ENCODE results near the gene ABCG1. TPM values are rescaled to one million over a fixed set of nuclear protein-coding genes. Genes with fewer than 3 reads are reported as not detected.

ABCG1 gene
- total RNA-seq, 1 donor from 2014 or later = 37.8 TPM

DNA sequence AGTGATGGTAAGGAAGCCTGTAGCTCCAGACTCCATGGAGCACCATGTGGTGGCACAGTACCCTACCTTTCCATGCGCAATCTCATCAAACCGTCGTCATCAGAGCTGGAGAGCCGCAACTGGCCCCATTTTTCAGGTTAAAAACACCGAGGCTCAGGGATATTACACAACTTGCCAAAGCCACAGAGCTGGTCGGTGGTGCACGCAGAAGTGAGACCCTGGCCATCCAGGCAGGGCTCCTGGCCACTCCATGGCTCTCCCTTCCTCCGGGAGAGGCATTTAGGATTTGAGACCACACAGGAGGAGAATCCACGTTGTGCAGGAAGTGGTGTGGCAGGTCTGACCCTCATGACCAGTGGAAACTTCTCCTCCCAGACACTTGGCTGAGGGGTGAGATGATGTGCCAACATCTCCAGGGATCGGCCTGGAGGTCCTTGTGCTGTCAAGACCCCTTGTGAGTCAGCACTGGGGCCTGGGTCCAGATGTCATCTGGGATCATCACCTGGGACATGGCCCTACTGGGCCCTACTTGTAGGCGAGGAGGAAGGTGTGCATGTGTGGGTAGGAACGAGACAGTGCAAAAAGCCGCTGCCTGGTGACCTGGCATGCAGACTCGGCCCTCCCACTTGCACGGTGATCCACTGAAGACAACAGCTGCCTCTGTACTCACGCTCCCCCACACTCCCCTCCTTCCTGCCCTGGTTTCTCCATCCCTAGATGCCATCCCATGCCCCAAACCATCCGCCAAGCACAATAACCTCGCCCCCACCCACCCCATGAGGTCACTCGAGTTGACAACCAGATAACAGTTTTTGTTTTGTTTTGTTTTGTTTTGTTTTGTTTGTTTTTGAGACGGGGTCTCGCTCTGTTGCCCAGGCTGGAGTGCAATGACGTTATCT lies 85.9 kb downstream of the ABCG1 start:
- no peak for DNase-seq (ENCODE audit: low read depth, low spot score)

GRCh38 chr21:42305707-42306147 lies 86.8 kb downstream of the ABCG1 start:
- no peak for DNase-seq (ENCODE audit: low read depth, low spot score)

GRCh38 chr21:42306366-42307035 lies 87.6 kb downstream of the ABCG1 start:
- no peak for DNase-seq (ENCODE audit: low read depth, low spot score)

DNA sequence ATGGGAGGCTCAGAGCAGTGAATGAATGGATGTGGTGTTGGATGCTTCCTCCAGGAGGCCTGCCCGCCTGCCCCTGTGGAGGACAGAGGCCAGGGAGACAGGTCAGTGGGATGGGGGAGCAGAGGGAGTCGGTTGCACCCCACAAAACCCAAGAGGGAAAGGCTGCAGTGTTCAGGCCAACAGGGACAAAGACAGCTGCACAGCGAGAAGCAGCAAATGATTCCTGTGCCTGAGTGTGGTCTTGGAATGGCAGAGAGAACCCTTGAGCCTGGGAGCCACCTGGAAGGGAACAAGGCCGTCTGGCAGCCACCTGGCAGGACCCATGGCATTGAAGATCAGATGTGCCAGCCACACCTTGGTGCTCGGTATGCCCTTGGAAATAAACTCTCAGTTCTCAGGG lies 88.2 kb downstream of the ABCG1 start:
- DNase-seq (ENCODE audit: low read depth, low spot score) = no peak

DNA sequence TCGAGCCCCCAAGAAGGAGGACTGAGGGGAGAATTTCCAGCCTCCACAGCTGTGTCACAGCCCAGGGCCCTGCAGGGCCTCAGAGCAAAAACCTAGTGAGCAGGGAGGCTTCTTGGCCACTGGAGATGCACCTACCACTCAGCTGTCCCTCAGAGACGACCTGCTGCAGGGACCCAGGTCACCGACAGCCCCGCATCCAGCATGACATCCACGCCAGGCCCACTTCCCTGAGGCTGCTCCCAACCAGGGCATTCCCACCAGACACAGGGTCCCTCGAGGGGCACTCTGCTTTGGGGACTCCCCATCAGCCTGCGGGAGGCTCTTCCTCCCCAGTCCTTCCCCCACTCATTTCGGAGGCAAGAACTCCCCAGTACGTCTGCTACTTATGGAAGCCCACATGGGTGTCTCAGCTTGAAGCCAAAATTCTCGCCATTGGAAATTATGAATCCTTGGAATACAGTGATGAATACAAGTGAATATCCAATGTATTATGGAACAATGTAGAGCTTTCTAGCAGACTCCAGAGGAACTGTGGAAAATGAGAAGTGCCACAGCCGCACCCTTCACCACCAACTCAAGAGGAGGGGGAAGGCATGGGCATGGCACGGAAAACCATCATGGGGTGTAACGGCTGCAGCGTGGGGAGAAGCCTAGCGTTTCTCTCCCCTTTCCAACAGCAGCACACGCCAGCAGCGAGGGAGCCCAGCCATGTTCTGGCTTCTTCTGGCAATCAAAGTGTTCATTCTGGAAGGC lies 89.4 kb downstream of the ABCG1 start:
- no peak for DNase-seq (ENCODE audit: low read depth, low spot score)

DNA sequence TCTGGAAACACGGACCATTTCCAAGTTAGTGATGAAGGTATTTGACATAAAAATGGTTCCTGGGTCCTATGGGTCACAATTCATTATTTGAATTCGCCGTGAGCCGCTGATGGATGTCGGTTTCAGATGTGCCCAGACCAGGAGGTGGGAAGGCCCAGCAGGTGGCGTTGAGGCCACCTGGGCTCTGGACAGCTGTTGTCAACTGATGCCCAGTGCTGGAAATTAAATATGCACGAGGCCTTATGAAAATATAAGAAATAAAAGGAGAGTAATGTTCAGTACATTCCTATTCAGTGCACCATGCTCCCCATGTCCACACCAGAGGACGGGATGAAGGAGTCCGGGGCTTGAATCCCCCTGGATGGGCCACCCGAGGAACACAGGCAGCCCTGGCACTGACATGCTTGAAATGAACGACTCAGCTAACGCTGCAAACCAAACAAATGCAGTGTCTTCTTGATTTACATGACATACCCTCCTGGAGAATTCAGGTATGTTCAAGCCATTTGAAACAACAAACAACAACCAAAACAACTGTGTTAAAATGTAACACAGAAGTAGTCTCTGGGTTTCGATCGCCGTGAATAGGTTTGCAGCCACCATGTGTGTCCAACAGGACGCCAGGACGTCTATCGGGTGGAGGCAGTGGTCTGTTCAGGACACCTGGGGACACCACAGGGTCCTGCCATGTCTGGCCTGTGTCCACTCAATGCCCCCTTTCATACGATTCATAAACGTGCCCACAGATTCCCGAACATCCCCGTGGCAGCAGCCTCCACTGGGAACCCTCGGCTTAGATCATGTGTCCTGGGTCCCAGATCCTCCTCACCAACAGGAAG lies 90.2 kb downstream of the ABCG1 start:
- no peak for DNase-seq (ENCODE audit: low read depth, low spot score)

GRCh38 chr21:42309753-42310213 lies 90.8 kb downstream of the ABCG1 start:
- DNase-seq (ENCODE audit: low read depth, low spot score) = no peak

DNA sequence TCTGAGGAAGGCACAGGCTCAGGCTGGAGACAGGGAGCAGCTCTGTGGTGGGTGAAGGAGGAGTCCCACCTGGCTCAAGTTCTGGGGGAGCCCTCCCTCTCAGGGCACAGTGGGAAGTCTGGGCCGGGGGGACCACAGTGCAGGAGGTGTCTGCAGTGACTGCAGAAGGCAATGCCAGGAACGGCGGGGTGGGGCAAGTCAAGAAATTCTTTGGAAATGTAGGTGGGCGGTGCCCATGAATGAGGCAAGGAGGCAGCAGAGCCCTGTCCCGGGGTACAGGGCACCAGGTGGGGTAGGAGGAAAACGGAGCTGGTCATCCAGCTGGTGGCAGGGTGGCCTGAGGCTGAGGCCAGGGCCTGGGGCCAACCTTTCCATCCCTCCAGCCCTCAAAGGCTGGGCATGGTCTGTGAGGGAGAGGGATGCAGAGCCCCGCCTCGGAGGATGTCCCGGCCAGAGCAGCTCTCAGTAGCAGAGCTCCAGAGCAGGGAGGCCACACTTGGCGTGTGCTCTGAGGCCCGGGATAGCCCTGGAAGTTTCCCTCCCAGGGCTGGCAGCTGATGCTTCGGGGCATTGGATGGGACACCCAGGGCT lies 91.6 kb downstream of the ABCG1 start:
- DNase-seq (ENCODE audit: low read depth, low spot score) = no peak

- DNase-seq (ENCODE audit: low read depth, low spot score) = no peak
These were observed 92.2 kb downstream of the ABCG1 start for GRCh38 chr21:42311160-42311559.

DNA sequence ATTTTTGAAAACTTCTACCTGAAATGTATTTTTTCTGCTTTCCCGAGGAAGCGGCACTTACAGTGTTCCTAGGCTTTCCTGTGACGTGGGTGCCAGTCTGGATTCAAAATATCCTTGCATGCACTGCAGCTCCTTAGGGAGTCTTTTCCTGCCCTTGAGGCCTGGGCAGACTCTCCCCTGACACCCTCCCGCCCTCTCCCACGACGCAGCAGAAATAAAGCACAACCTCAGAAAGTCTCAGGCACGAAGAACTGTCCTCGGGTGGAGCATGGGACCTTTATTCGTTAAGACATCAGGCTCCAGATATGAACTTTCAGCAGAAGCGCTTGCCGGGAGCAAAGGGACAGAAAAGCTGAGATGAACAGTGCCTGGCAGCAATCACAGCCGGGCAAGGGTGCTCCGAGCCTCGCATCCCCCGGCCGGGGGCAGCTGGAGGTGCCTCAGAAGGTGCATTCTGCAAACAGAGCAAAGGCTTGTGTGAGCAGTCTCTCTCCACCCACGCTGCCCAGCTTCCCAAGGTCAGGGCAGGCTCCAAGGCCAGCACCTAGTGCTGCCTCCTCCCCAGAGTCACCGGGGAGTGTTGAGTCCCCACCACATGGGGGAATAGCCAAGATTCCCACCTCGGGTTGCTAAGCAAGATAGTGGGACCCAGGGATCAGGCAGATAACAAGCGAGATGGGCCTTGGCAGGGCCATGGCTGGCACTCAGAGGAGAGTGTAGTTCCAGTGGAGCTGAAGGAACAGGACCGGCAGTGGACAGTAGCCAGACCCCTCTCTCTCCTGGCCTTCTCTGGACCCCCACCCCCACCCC lies 93.1 kb downstream of the ABCG1 start:
- no peak for DNase-seq (ENCODE audit: low read depth, low spot score)

DNA sequence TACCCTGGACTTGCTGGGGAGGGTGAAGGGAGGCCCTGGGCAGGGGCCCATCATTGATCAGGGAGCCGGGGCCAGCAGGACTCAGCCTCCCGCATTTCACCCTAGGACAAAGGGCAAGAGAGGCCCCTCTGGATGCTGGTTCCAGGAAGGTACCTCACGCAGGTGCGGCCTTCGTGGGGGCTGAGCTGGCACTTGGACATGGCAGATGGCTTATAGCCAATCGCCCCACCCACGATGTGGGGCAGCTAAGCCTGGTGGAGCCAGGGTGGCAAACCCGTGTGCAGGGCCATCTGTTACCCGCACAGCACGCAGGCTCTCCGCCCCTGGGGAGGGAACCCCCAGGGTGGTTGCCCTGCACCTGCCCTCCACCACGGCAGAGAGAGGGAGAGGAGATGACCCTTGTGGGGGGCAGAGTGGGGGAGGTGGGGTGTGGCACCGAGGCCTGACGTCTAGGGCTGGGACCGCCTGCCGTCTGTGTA lies 93.7 kb downstream of the ABCG1 start:
- no peak for DNase-seq (ENCODE audit: low read depth, low spot score)

GRCh38 chr21:42313501-42313969 lies 94.6 kb downstream of the ABCG1 start:
- no peak for DNase-seq (ENCODE audit: low read depth, low spot score)

GRCh38 chr21:42314616-42315295 lies 95.8 kb downstream of the ABCG1 start:
- DNase-seq (ENCODE audit: low read depth, low spot score) = no peak

DNA sequence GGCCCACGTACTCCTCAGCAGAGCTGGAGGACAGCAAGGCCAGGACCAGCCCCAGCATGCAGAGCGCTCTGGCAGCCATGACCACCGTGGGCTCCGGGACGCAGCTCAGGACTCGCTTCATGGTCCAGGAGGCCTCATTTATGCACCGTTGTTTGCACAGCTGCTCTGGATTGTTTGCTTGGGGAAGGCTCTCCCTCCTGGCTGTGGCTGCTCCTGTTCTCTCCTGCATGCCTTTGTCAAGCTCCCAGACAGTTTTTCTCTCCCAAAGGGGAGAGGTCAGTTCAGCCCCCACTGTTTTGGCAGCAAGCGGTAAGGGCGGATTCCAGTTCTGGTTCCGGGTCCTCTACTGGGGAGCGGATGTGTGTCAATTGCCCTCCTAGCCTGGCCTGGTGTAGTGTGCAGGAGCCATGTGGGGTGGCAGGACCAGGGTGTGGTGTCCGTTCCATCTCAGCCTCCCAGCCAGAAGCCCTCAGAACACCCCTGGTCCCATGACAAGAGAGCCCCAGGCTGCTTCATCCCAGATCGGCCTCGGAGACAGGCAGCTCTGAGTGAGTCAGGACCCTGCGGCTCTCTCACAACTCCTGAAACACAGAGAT lies 96.5 kb downstream of the ABCG1 start, which contains the start of gene TFF3:
Gene TFF3, minus strand, starts transcription at position 114 of the 596 bp plus-strand sequence. Its CDS starts 35 bp downstream, at position 79.
- DNase-seq (ENCODE audit: low read depth, low spot score) = no peak

DNA sequence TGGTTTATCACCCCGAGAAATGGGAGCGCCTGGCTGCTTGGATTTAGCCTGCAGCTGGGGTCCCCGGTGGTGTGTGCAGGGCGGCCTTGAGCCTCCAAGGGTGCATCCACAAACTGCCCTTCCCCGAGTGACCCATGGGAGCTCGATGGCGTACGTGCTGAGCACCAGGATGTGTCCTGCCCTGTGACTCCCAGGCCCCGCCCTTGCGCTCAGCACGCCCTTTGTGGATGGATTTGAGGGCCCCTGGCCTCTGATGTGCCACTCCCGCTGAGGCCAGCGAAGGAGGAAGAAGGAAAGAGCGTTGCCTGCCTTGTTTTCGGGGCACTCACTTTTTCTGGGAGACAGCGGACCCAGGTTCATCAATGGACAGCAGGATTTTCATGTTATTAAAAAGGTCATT lies 98.0 kb downstream of the ABCG1 start:
- DNase-seq (ENCODE audit: low read depth, low spot score) = no peak

- no peak for DNase-seq (ENCODE audit: low read depth, low spot score)
These were observed 98.4 kb downstream of the ABCG1 start for GRCh38 chr21:42317341-42317741.

DNA sequence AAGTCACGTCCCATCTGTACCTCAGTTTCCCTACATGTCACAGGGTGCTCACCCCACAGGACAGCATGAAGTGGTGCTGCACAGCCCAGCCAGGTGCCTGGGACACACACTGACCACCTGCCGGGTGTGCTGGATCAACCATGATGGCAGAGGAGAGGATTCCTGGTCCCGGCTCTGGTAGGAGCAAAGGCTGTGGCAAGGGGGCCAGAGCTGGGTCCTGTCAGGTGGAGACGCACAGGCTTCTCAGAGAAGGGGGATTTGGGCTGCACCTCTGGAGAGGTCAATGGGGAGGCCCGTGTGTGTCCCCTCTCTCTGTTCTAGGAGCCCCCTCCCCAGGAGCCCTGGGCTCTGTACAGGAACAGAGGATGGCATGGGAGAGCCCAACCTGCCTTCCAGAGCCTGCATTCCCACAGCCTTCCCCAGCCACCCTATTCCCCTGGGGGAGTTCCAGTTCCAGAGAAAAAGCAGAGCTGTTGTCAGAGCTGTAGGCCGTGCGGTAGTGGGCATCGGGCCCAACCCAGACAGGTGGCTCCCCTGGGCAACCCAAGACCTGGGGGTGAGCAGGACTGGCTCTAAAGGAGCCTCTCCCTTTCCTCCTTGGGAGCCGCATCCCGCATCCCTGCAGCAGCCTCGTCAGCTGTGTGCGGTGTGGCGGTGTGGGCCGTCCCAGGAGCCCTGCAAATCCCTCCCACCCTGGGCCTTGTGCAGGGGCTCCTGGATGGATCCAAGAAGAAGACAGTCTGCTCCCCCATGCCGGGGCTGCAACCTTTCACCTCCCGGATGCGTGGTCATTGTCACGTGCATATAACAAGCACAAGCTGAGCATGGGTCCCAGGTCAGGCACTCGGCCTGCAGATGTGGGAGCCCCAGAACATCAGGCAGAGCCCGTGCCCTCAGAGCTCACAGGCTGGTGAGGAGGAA lies 99.1 kb downstream of the ABCG1 start:
- DNase-seq (ENCODE audit: low read depth, low spot score) = no peak
